GOT3 (cell line): Measurements from ENCODE around the gene COQ8B.
"Not testable (repeated sequence)": the region's sequence is repeated elsewhere in the genome, so short reads cannot be mapped to it uniquely, and the experiment has no call there.

Source experiments
- DNase-seq: peaks from one replicate; lab custom pipeline; 2025; ENCODE audit warnings: mixed read lengths; lab: John Stamatoyannopoulos, UW

The COQ8B gene

GRCh38 chr19:40668991-40669614, 47.6 kb downstream of the COQ8B start:
- no peak for DNase-seq

GRCh38 chr19:40667602-40668001, 49.1 kb downstream of the COQ8B start:
- DNase-seq = no peak

GRCh38 chr19:40666803-40667438, 49.8 kb downstream of the COQ8B start:
- DNase-seq = no peak

- no peak for DNase-seq
These were observed 52.7 kb downstream of the COQ8B start for GRCh38 chr19:40663695-40664692.

GRCh38 chr19:40662925-40663694, 53.6 kb downstream of the COQ8B start:
- DNase-seq = peak; percentile 61

- no peak for DNase-seq
These were observed 55.1 kb downstream of the COQ8B start for GRCh38 chr19:40661616-40662015.

- no peak for DNase-seq
These were observed 57.1 kb downstream of the COQ8B start for GRCh38 chr19:40659566-40659965.

GRCh38 chr19:40659116-40659515, 57.6 kb downstream of the COQ8B start:
- no peak for DNase-seq

- no peak for DNase-seq
These were observed 58.7 kb downstream of the COQ8B start for GRCh38 chr19:40658031-40658430.

GRCh38 chr19:40655684-40656083, 61.0 kb downstream of the COQ8B start:
- not testable (repeated sequence) for DNase-seq

- not testable (repeated sequence) for DNase-seq
These were observed 64.4 kb downstream of the COQ8B start for GRCh38 chr19:40652303-40652702.

- no peak for DNase-seq
These were observed 65.9 kb downstream of the COQ8B start for GRCh38 chr19:40650749-40651305.

GRCh38 chr19:40649903-40650675, 66.6 kb downstream of the COQ8B start:
- DNase-seq = not testable (repeated sequence)

- no peak for DNase-seq
These were observed 69.9 kb downstream of the COQ8B start for GRCh38 chr19:40646743-40647254.

- DNase-seq = no peak
These were observed 73.9 kb downstream of the COQ8B start for GRCh38 chr19:40642757-40643305.

GRCh38 chr19:40642051-40642706, 74.5 kb downstream of the COQ8B start:
- no peak for DNase-seq
